K562 (cell line): Measurements from ENCODE around the gene PDE4A. TPM values are rescaled to one million over a fixed set of nuclear protein-coding genes. Genes with fewer than 3 reads are reported as not detected.

Experiments used
- CEBPG ChIP-seq, 3 experiments: fragments of 200-800 bp in 1 of 3; sonication (Bioruptor generic) in 1 of 3; sonication (generic) in 1 of 3; formaldehyde crosslinking in 1 of 3; IDR thresholded peaks in 2 of 3; conservative IDR thresholded peaks in 1 of 3; 2 replicates each; pipeline versions ENCODE4 v1.6.1 to v1.8.0; 2016 to 2022; ENCODE audit warnings: missing compliant biosample characterization in 2 of 3, missing genetic modification characterization in 2 of 3, mild to moderate bottlenecking in 1 of 3, missing genetic modification reagents in 1 of 3
- DPF2 ChIP-seq: fragments of 450-650 bp; IDR thresholded peaks from 2 replicates; pipeline ENCODE4 v1.6.1; 2016
- EGR1 ChIP-seq: fragments of 450-650 bp; conservative IDR thresholded peaks from 2 replicates; pipeline ENCODE4 v1.6.1; 2017; ENCODE audit warnings: mild to moderate bottlenecking
- NCOA6 ChIP-seq: fragments of 450-650 bp; IDR thresholded peaks from 2 replicates; pipeline ENCODE4 v1.6.1; 2017; ENCODE audit warnings: mild to moderate bottlenecking
- OTX1 ChIP-seq: fragments of 450-650 bp; formaldehyde crosslinking; IDR thresholded peaks from 2 replicates; pipeline ENCODE4 v1.4.0; 2022; ENCODE audit warnings: mild to moderate bottlenecking
- PCBP2 ChIP-seq: fragments of 200-400 bp; formaldehyde crosslinking; IDR thresholded peaks from 2 replicates; pipeline ENCODE4 v1.6.1; 2018; ENCODE audit warnings: low read length, low read depth, mild to moderate bottlenecking, moderate library complexity; ENCODE audit not compliant: poor library complexity, severe bottlenecking
- ZNF41 ChIP-seq: fragments of 250-450 bp; sonication (Bioruptor Pico); conservative IDR thresholded peaks from 2 replicates; pipeline ENCODE4 v1.4.0; 2020; ENCODE audit warnings: mild to moderate bottlenecking
- polyA plus RNA-seq, 8 experiments: library from polyadenylated mRNA; depleted of rRNA in 4 of 8; stranded (reverse) in 5 of 8; unstranded in 3 of 8; fragments of >200 nt; fragmentation: Nextera tagmentation in 2 of 8; fragmentation: Illumina TruSeq in 1 of 8; extraction: Ambion mirVana in 2 of 8; extraction: Trizol in 1 of 8; gene quantifications; 2 replicates each; pipeline versions ENCODE4 v1.2.1 to v1.2.3, GENCODE V29; 2011 to 2014; ENCODE audit warnings: inconsistent platforms in 1 of 8, missing spikeins in 1 of 8
- total RNA-seq, 7 experiments: library from RNA; depleted of rRNA in 6 of 7; stranded (reverse); fragments of >200 nt in 6 of 7; fragmentation: Illumina TruSeq in 2 of 7; extraction: Trizol in 2 of 7; gene quantifications; 2 replicates each; pipeline versions ENCODE4 v1.2.1 to v1.2.3, GENCODE V29; 2011 to 2021; ENCODE audit warnings: low replicate concordance in 1 of 7
- TF ChIP-seq, protein P1 (sequence below): fragments of 250-450 bp; sonication (Bioruptor Pico); IDR thresholded peaks from 2 replicates; pipeline ENCODE4 v1.5.0; 2021; ENCODE audit warnings: mild to moderate bottlenecking, borderline replicate concordance
- TF ChIP-seq, protein P2 (sequence below): fragments of 200-800 bp; sonication (Bioruptor generic); IDR thresholded peaks from 2 replicates; pipeline ENCODE4 v1.6.1; 2017; ENCODE audit warnings: missing genetic modification characterization, missing compliant biosample characterization
- TF ChIP-seq, protein P3 (sequence below), 2 experiments: IDR thresholded peaks; 2 replicates each; pipeline ENCODE4 v1.6.1; 2011; ENCODE audit warnings: borderline replicate concordance in 1 of 2, control low read depth in 1 of 2, low read depth in 1 of 2, low read length in 1 of 2, mild to moderate bottlenecking in 1 of 2, mixed read lengths in 1 of 2, moderate library complexity in 1 of 2; ENCODE audit not compliant: insufficient read depth in 1 of 2, insufficient read length in 1 of 2, poor library complexity in 1 of 2, severe bottlenecking in 1 of 2; ENCODE audit errors: extremely low read depth in 1 of 2
- TF ChIP-seq, protein P4 (sequence below), 2 experiments: fragments of 450-650 bp; conservative IDR thresholded peaks; 2 replicates each; pipeline ENCODE4 v1.6.1; 2017; ENCODE audit warnings: mild to moderate bottlenecking in 2 of 2, moderate library complexity in 2 of 2
- TF ChIP-seq, protein P5 (sequence below), 3 experiments: fragments of 200-800 bp in 1 of 3; fragments of 250-450 bp in 1 of 3; fragments of 450-650 bp in 1 of 3; sonication (Bioruptor Pico) in 1 of 3; sonication (Bioruptor generic) in 1 of 3; formaldehyde crosslinking in 1 of 3; IDR thresholded peaks; 2 replicates each; pipeline versions ENCODE4 v1.6.1 to v1.8.0; 2016 to 2022; ENCODE audit warnings: mild to moderate bottlenecking in 2 of 3, missing genetic modification characterization in 2 of 3, missing compliant biosample characterization in 1 of 3, moderate library complexity in 1 of 3

Gene PDE4A
- total and polyA plus RNA-seq, 9 of the 15 experiments (the other 6 are each of a cell fraction or from before 2014, with no cell fraction given), result 0.66 to 26.9 (median 4.6) TPM

DNA sequence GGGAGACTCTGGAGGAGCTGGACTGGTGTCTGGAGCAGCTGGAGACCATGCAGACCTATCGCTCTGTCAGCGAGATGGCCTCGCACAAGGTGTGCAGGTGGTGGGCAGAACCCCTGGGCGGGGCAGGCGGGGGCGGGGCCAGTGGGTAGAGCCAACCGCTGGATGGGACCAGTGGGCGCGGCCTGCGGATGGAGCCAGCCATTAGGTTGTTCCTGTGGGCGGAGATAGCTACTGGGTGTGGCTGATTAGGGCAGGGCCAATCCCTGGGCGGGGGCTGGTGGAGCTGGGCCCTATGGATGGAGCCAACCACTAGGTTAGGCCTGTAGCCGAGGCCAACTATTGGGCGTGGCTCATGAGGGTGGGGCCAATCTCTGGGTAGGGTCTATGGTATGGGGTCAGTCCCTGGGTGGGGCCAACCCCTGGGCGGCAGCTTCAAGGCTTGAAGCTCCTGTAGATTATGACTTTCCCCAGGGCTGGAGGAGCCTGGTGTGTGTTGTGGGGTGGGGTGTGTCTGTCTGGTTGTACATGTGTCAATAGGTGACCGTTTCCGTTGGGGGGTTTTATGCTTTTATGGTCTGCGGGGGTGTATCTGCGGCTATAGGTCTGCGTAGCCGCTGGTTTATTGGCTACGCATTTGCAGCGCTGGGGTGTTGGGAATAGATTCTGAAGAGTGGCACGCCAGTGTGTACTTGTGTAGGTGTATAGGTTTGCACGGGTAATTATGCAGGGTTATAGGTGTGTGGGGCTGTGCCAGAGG lies 30.7 kb downstream of the PDE4A start (continued):
- TF ChIP-seq, protein P1, sequence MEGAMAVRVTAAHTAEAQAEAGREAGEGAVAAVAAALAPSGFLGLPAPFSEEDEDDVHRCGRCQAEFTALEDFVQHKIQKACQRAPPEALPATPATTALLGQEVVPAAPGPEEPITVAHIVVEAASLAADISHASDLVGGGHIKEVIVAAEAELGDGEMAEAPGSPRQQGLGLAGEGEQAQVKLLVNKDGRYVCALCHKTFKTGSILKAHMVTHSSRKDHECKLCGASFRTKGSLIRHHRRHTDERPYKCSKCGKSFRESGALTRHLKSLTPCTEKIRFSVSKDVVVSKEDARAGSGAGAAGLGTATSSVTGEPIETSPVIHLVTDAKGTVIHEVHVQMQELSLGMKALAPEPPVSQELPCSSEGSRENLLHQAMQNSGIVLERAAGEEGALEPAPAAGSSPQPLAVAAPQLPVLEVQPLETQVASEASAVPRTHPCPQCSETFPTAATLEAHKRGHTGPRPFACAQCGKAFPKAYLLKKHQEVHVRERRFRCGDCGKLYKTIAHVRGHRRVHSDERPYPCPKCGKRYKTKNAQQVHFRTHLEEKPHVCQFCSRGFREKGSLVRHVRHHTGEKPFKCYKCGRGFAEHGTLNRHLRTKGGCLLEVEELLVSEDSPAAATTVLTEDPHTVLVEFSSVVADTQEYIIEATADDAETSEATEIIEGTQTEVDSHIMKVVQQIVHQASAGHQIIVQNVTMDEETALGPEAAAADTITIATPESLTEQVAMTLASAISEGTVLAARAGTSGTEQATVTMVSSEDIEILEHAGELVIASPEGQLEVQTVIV (CRISPR knock-in tag), result no peak
- TF ChIP-seq ZNF41, result no peak
- TF ChIP-seq, protein P2, sequence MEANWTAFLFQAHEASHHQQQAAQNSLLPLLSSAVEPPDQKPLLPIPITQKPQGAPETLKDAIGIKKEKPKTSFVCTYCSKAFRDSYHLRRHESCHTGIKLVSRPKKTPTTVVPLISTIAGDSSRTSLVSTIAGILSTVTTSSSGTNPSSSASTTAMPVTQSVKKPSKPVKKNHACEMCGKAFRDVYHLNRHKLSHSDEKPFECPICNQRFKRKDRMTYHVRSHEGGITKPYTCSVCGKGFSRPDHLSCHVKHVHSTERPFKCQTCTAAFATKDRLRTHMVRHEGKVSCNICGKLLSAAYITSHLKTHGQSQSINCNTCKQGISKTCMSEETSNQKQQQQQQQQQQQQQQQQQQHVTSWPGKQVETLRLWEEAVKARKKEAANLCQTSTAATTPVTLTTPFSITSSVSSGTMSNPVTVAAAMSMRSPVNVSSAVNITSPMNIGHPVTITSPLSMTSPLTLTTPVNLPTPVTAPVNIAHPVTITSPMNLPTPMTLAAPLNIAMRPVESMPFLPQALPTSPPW (CRISPR knock-in tag), result peak; percentile 59
- TF ChIP-seq DPF2, result peak; percentile 46; the same call in 1 of the 2 replicates
- no peak for TF ChIP-seq OTX1 (CRISPR knock-in tag)
- no peak for TF ChIP-seq PCBP2
- TF ChIP-seq NCOA6, result no peak
- TF ChIP-seq, protein P3, sequence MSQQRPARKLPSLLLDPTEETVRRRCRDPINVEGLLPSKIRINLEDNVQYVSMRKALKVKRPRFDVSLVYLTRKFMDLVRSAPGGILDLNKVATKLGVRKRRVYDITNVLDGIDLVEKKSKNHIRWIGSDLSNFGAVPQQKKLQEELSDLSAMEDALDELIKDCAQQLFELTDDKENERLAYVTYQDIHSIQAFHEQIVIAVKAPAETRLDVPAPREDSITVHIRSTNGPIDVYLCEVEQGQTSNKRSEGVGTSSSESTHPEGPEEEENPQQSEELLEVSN (IDR thresholded peaks at IDR 0.05; ENCODE audit: borderline replicate concordance in 1 of 2, extremely low read depth in 1 of 2, insufficient read depth in 1 of 2, insufficient read length in 1 of 2, low read depth in 1 of 2, low read length in 1 of 2, poor library complexity in 1 of 2, severe bottlenecking in 1 of 2), result peak; percentile 35 to 66
- TF ChIP-seq, protein P4, sequence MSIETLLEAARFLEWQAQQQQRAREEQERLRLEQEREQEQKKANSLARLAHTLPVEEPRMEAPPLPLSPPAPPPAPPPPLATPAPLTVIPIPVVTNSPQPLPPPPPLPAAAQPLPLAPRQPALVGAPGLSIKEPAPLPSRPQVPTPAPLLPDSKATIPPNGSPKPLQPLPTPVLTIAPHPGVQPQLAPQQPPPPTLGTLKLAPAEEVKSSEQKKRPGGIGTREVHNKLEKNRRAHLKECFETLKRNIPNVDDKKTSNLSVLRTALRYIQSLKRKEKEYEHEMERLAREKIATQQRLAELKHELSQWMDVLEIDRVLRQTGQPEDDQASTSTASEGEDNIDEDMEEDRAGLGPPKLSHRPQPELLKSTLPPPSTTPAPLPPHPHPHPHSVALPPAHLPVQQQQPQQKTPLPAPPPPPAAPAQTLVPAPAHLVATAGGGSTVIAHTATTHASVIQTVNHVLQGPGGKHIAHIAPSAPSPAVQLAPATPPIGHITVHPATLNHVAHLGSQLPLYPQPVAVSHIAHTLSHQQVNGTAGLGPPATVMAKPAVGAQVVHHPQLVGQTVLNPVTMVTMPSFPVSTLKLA (conservative IDR thresholded peaks at IDR 0.05), result 0 out of 4 replicates have a peak, but pooled peaks of 1 of the 2 experiments have one; percentile 31
- no peak for TF ChIP-seq CEBPG (CRISPR knock-in tag; IDR thresholded peaks at IDR 0.05)
- TF ChIP-seq CEBPG (tag; conservative IDR thresholded peaks at IDR 0.05 in 1 of 2, IDR thresholded peaks at IDR 0.05 in 1 of 2), result no peak
- peak; percentile 70 for TF ChIP-seq EGR1
- TF ChIP-seq, protein P5, sequence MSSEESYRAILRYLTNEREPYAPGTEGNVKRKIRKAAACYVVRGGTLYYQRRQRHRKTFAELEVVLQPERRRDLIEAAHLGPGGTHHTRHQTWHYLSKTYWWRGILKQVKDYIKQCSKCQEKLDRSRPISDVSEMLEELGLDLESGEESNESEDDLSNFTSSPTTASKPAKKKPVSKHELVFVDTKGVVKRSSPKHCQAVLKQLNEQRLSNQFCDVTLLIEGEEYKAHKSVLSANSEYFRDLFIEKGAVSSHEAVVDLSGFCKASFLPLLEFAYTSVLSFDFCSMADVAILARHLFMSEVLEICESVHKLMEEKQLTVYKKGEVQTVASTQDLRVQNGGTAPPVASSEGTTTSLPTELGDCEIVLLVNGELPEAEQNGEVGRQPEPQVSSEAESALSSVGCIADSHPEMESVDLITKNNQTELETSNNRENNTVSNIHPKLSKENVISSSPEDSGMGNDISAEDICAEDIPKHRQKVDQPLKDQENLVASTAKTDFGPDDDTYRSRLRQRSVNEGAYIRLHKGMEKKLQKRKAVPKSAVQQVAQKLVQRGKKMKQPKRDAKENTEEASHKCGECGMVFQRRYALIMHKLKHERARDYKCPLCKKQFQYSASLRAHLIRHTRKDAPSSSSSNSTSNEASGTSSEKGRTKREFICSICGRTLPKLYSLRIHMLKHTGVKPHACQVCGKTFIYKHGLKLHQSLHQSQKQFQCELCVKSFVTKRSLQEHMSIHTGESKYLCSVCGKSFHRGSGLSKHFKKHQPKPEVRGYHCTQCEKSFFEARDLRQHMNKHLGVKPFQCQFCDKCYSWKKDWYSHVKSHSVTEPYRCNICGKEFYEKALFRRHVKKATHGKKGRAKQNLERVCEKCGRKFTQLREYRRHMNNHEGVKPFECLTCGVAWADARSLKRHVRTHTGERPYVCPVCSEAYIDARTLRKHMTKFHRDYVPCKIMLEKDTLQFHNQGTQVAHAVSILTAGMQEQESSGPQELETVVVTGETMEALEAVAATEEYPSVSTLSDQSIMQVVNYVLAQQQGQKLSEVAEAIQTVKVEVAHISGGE (CRISPR knock-in tag; IDR thresholded peaks at IDR 0.05), result 0 out of 6 replicates have a peak, but pooled peaks of 1 of the 3 experiments have one; percentile 16
